K562 (cell line): ENCODE results near the gene HDGFL2.

ENCODE experiments used
- CBFB ChIP-seq: sonication (generic); formaldehyde crosslinking; IDR thresholded peaks from 2 replicates; pipeline ENCODE4 v1.4.0; 2020; ENCODE audit warnings: mild to moderate bottlenecking, missing genetic modification reagents
- CEBPB ChIP-seq: fragments of 450-650 bp; IDR thresholded peaks from 2 replicates; pipeline ENCODE4 v1.6.1; 2016; ENCODE audit warnings: missing genetic modification characterization, missing compliant biosample characterization
- ETV6 ChIP-seq, 3 experiments: fragments of 150-350 bp in 1 of 3; sonication (generic) in 1 of 3; formaldehyde crosslinking in 1 of 3; IDR thresholded peaks; 2 replicates each; pipeline versions ENCODE4 v1.6.1 to v1.8.0; 2014 to 2022; ENCODE audit warnings: borderline replicate concordance in 2 of 3, low read depth in 2 of 3, antibody characterized with exemption in 1 of 3, low read length in 1 of 3, mild to moderate bottlenecking in 1 of 3, missing genetic modification reagents in 1 of 3
- GTF3C2 ChIP-seq: IDR thresholded peaks from 3 replicates; pipeline ENCODE4 v1.6.1; 2011; ENCODE audit warnings: borderline replicate concordance, mild to moderate bottlenecking, moderate library complexity; ENCODE audit not compliant: insufficient read length; ENCODE audit errors: extremely low read depth
- HMG20A ChIP-seq: fragments of 450-650 bp; formaldehyde crosslinking; conservative IDR thresholded peaks from 2 replicates; pipeline ENCODE4 v1.4.0; 2020; ENCODE audit warnings: mild to moderate bottlenecking, mixed read lengths
- PBX2 ChIP-seq, 2 experiments: IDR thresholded peaks in 1 of 2; conservative IDR thresholded peaks in 1 of 2; 2 replicates each; pipeline ENCODE4 v1.6.1; 2016; ENCODE audit warnings: low read depth in 2 of 2, mild to moderate bottlenecking in 1 of 2, missing compliant biosample characterization in 1 of 2, missing genetic modification characterization in 1 of 2, moderate library complexity in 1 of 2
- POLR2A ChIP-seq: fragments of 450-650 bp; conservative IDR thresholded peaks from 2 replicates; pipeline ENCODE4 v1.6.1; 2016
- RHOXF2B ChIP-seq: fragments of 250-450 bp; sonication (Bioruptor Pico); conservative IDR thresholded peaks from 2 replicates; pipeline ENCODE4 v1.5.1; 2021
- SMC3 ChIP-seq: conservative IDR thresholded peaks from 2 replicates; pipeline ENCODE4 v1.6.1; 2011; ENCODE audit warnings: low read depth, low read length, improper control_type of control experiment; ENCODE audit not compliant: insufficient read depth
- ZNF274 ChIP-seq: IDR thresholded peaks from 2 replicates; pipeline ENCODE4 v1.6.1; 2011; ENCODE audit warnings: low read depth, mild to moderate bottlenecking, low read length, moderate library complexity, borderline replicate concordance

- TF ChIP-seq CEBPB = no peak
- no peak for TF ChIP-seq HMG20A (CRISPR knock-in tag)
- TF ChIP-seq CBFB = no peak
- no peak for TF ChIP-seq ETV6 (IDR thresholded peaks at IDR 0.05; ENCODE audit: borderline replicate concordance in 1 of 2, low read depth in 2 of 2, low read length in 1 of 2)
- no peak for TF ChIP-seq ETV6 (CRISPR knock-in tag; IDR thresholded peaks at IDR 0.05; ENCODE audit: borderline replicate concordance)
- no peak for TF ChIP-seq ZNF274
- no peak for TF ChIP-seq SMC3
- TF ChIP-seq POLR2A = no peak
- no peak for TF ChIP-seq GTF3C2
- TF ChIP-seq RHOXF2B (CRISPR knock-in tag) = no peak
- no peak for TF ChIP-seq PBX2 (CRISPR knock-in tag; IDR thresholded peaks at IDR 0.05; ENCODE audit: low read depth)
- no peak for TF ChIP-seq PBX2 (tag; conservative IDR thresholded peaks at IDR 0.05; ENCODE audit: low read depth)
Observed at GRCh38 chr19:4548238-4548584, 76.1 kb downstream of the HDGFL2 start.
